GM12892 (cell line): ENCODE data around the gene NCCRP1.

Experiments
- POLR2A ChIP-seq: IDR thresholded peaks from 2 replicates; pipeline ENCODE4 v1.6.1; 2011; ENCODE audit warnings: low read depth, low read length, control low read depth
- POLR2AphosphoS5 ChIP-seq: IDR thresholded peaks from 2 replicates; pipeline ENCODE4 v1.6.1; 2011; ENCODE audit warnings: low read depth, low read length, control low read depth
- TAF1 ChIP-seq: IDR thresholded peaks from 2 replicates; pipeline ENCODE4 v1.6.1; 2011; ENCODE audit warnings: low read depth, mild to moderate bottlenecking, control low read depth, low read length, borderline replicate concordance

- TF ChIP-seq POLR2AphosphoS5 (no peak), POLR2A (no peak), TAF1 (no peak)
Measured at GRCh38 chr19:39194832-39195542, 1.8 kb upstream of the NCCRP1 start.
